Body of pancreas (tissue), 4 donors: Measurements from ENCODE around the gene ASB14.

ENCODE experiments used
- POLR2A ChIP-seq, 3 donors: fragments of 450-650 bp; IDR thresholded peaks; one replicate each; pipeline ENCODE4 v1.6.1; 2016; ENCODE audit warnings: antibody characterized with exemption in 3 of 3, mild to moderate bottlenecking in 2 of 3
- TF ChIP-seq, protein P1 (sequence below), 7 experiments: fragments of 450-650 bp in 4 of 7; fragments of 200-600 bp in 3 of 7; sonication (generic) in 3 of 7; IDR thresholded peaks; one replicate each; pipeline ENCODE4 v1.5.1; 2016 to 2019; ENCODE audit warnings: antibody characterized with exemption in 7 of 7

DNA sequence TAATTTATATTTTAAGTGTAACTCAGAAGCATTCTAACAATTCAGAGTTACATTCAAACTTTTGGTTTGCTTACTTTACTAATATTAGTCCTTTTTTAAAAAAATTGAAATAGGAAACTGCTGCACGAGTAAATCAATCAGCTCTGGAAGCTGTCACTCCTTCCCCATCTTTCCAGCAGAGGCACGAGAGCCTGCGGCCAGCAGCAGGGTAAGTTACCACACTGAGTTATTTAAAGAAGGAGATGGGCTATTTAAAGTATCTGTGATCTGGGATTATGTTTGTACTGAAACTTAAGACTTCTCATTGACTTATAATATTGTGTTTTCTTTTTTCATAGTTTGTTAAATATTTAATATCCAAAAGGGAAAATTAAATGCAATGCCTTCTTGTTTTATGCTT is 35.6 kb downstream of the ASB14 start:
- TF ChIP-seq, protein P1, sequence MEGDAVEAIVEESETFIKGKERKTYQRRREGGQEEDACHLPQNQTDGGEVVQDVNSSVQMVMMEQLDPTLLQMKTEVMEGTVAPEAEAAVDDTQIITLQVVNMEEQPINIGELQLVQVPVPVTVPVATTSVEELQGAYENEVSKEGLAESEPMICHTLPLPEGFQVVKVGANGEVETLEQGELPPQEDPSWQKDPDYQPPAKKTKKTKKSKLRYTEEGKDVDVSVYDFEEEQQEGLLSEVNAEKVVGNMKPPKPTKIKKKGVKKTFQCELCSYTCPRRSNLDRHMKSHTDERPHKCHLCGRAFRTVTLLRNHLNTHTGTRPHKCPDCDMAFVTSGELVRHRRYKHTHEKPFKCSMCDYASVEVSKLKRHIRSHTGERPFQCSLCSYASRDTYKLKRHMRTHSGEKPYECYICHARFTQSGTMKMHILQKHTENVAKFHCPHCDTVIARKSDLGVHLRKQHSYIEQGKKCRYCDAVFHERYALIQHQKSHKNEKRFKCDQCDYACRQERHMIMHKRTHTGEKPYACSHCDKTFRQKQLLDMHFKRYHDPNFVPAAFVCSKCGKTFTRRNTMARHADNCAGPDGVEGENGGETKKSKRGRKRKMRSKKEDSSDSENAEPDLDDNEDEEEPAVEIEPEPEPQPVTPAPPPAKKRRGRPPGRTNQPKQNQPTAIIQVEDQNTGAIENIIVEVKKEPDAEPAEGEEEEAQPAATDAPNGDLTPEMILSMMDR (IDR thresholded peaks at IDR 0.05) = no peak
- TF ChIP-seq POLR2A (IDR thresholded peaks at IDR 0.05) = no peak
